ENCODE data around the gene ARMC9.
"Not testable (repeated sequence)": the region's sequence is repeated elsewhere in the genome, so short reads cannot be mapped to it uniquely, and the experiment has no call there.

ARMC9 gene

DNA sequence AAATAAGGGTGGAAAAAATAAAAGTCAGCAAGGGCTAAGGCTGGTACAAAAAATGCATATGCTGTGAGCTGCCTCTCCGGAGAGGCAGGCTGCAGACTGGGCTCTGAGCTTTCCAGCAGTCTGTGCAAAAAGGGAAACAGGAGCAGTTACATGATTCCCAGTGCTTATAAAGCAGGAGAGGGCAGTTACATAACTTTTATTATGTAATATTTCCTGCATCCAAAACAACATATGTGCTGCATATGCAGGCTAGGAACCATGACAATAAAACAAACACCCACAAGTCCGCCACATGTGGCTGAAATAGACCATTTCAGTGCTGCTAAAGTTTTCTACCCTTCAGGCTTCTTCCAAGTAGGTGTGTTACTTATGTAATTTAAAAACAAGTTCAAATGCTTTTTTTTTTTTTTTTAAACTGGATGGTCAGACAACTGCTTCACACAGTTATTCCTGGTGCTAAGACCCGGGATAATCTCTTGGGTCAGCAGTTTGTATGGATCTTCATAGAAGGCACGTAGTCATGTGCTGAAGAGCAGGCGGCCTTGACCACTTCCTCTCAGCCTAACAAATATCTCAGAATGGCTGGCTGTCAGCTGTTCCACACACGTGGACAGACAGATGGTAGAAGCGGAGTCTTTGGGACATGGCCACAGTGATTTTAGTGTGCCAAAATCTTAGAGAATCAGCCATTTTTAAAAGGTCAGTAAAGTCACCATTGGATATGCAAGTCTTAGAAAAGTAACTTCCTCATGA is 43.5 kb downstream of the ARMC9 start:
- no peak for DNase-seq (ENCODE audit: low read depth in 2 of 2)

DNA sequence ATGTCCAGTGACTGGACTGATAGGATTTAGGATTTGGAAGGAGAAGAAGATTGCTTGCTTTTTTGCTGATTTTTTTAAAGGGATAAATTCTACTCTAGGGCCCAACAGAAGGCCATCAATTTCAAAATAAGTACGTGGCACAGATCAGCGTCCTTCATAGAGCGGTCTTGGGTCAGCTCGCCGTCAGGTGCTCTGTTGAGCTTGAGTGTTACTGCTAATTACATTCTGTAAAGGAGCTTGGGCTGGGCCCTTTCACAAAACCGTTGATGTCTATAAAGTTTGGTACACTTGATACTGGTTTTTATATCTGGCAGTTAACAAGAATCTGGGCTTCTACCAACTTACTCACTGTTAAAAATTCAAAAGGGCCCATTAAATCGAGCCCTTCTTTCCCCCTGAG is 45.4 kb downstream of the ARMC9 start:
- DNase-seq (ENCODE audit: low read depth in 2 of 2): no peak

GRCh38 chr2:231244382-231245248 is 46.2 kb downstream of the ARMC9 start:
- DNase-seq (ENCODE audit: low read depth in 2 of 2): no peak

GRCh38 chr2:231245249-231246094 is 47.0 kb downstream of the ARMC9 start:
- no peak for DNase-seq (ENCODE audit: low read depth in 2 of 2)

DNA sequence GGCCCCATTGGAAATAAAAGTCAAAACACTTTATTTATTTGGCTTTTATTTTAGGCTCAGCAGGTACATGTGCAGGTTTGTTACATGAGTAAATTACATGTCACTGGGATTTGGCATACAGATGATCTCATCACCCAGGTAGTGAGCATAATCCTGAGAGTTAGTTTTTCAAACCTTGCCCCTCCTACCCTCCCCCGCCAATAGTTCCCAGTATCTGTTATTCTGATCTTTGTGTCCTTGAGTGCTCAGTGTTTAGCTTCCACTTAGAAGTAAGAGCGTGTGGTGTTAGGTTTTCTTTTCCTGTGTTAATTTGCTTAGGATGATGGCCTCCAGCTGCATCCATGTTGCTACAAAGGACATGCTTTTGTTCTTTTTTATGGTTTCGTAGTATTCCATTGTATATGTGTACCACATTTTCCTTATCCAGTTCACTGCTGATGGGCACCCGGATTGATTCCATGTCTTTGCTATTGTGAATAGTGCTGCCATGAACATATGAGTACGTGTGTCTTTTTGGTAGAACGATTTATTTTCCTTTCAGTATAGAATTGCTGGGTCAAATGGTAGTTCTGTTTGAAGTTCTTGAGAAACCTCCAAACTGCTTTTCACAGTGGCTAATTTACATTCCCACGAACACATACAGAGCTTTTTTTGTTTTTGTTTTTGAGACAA is 47.9 kb downstream of the ARMC9 start:
- no peak for DNase-seq (ENCODE audit: low read depth in 2 of 2)

- DNase-seq (ENCODE audit: low read depth in 2 of 2): no peak
These were observed 51.7 kb downstream of the ARMC9 start for GRCh38 chr2:231250146-231250545.

DNA sequence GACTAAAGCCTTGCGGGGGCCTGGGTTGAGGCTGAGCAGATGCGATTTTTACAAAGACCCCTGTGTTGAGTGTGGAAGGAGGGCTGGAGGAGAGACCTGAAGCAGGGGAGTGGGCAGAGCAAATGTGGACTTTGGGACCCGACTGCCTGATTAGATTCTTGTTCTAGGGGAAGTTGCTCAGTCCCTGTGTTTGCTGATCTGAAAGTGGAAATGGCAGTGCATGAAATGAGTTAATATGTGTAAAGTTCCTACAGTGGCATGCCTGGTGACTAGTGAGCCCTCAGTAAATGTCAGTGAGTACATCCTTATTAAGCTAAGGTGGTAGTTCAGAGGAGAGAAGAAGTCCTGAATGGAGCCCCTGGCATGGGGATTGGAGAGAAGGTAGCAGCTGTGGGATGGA is 52.3 kb downstream of the ARMC9 start:
- no peak for DNase-seq (ENCODE audit: low read depth in 2 of 2)

DNA sequence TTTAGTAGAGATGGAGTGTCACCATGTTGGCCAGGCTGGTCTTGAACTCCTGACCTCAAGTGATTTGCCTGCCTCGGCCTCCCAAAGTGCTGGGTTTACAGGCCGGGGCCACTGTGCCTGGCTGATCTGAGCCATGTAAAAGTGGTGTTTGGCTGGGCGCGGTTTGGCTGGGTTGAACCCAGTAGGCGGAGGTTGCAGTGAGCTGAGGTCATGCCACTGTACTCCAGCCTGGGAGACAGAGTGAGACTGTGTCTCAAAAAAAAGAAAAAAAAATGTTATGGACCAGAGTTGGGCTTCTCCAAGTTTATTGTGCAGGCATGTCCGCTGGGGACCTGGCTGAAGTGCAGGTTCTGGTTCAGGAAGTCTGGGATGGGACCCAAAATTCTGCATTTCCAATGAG is 54.9 kb downstream of the ARMC9 start:
- DNase-seq (ENCODE audit: low read depth in 2 of 2): not testable (repeated sequence)

DNA sequence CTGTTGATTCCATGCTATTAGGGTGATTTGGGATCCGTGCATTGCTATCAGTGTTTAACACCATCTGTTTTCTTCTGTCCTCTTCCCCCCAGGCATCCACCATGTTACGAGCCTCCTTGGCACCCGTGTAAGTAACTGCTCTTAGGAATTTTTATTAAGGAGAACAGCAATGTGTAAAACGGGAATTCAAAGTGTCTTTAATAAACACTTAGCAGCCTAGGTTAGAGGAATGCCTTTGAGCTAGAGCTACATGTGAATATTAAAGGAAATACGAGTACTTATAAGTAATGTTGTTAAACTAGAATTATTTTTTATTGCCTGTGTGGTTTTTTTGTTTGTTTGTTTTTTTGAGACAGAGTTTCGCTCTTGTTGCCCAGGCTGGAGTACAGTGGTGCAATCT is 58.1 kb downstream of the ARMC9 start:
- DNase-seq (ENCODE audit: low read depth in 2 of 2): no peak

DNA sequence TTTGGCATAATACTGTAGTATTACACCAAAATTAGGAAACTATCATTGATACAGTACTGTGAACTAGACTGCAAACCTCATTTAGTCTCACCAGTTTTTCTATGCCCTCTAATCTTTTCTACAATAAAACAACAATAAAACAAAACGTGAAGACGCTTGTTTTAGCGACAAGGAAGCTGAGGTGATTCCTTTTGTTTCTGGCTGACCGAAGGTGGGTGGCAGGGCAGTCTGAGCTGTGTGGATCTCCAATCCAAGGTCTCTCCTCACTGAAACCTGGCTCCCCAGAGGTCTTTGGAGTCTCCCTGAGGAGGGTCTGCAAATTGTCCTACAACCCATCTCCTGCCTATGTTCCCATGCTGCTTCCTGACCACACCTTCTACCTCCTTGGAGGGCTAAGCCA is 59.3 kb downstream of the ARMC9 start:
- DNase-seq (ENCODE audit: low read depth in 2 of 2): no peak

GRCh38 chr2:231258701-231259100 is 60.3 kb downstream of the ARMC9 start:
- DNase-seq (ENCODE audit: low read depth in 2 of 2): no peak

DNA sequence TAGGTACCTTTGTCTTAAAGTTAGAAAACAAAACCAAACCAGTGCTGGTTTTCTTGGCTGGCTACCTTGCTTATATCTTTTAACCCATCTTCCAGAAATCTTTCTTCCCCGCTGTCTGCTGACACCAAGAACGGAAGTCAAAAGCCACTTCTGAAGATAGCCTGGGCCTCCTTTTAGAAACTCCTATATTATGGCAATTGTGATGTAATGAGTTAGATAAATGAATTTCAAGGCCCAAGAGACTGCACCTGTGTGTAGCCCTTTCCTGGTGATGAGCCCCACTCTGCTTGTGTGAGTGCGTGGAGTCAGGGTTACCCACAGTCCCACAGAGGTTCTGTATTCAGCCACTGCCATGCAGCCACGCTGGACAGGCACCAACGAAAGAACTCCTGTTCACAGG is 60.7 kb downstream of the ARMC9 start:
- no peak for DNase-seq (ENCODE audit: low read depth in 2 of 2)

DNA sequence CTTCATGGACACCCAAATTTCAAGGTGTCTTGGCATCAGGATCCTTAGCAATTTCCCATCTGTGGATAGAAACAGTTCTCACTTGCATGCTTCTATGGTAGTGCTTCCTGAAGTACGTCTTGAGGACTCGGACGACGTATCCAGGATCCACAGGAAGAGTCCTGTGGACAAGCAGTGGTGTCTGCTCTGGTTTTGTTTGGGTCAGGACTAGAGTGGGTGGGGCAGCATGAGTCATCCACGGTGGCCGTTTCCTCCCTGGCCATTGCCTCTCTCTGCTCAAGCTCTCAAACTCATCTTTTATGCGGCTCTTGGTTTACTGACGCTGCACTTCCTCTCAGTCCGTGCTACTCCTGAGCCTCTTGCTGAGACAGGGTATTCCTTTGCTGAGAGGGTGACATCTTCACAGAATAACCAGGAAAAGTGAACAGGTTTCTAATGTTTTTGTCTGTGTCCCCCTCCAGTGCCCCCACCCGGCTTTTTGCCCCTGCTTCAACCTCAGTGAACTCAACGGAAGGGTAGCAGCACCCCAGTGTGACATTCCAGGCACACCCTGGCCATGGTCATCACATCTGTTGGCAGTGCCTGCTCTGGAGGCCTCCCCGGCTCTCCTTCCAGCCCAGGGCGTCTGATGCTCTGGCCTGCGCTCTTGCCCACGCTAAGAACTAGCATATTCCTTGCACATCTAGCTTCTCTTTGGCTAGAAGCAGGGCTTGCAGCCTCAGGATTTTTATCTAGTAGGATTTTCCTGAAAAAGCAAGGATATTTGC is 62.2 kb downstream of the ARMC9 start:
- DNase-seq (ENCODE audit: low read depth in 2 of 2): no peak

GRCh38 chr2:231263118-231263831 is 64.8 kb downstream of the ARMC9 start:
- no peak for DNase-seq (ENCODE audit: low read depth in 2 of 2)

DNA sequence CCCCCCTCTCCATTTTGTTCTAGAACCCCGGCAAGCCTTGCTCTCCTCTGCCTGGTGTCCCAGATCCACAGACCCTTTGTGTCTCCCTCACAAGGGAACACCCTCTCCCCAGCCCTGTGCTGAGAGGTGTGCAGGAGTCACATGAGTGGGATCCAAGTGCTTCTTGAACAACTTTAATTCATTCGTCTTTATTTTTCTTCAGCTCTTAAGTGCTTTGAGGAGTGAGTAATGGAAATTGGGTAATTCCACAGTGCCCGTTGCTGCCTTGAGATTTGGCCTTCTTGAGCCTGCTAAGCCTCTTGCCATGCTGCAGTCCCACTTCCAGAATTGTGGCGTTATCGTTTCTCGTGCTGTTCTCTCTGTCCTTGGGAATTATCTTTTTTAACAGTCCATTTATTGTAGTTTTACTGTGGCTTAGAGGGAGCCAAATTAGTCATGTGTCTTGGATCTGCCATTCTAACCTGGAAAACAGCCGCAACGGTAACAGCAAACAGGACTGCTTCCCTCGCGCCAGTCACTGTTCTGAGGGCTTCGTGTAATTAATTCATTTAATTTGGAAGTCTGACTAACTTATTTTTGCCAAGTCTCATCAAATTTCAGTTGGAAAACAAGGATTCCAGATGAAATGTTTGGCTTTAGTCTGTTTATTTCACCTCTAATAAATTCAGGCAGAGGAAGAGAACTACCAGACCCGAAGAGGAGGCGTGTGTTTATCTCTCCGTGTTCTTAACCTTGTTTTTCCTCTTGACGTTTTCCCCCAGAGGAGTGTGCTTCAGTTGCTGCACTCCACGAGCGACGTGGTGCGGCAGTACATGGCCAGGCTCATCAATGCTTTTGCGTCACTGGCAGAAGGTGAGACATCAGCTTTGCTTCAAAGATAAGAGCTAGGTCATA is 72.0 kb downstream of the ARMC9 start:
- DNase-seq (ENCODE audit: low read depth in 2 of 2): no peak

DNA sequence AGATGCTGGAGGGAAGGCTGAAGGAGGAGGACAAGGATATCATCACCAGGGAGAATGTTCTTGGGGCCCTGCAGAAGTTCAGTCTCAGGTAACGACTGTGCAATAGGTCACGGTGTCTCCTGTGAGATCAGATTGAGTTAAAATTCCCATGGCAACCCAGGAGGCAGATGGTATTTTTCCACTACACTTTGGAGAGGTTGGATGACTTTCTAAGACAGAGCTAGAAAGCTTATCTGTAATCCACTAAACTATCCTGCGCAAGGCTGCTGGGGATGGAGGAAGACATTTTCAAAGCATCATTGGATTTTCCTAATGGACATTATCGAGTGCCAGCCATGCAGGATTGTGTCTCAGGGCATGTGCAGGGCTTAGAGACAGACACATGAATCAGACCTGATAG is 74.6 kb downstream of the ARMC9 start:
- no peak for DNase-seq (ENCODE audit: low read depth in 2 of 2)

- DNase-seq (ENCODE audit: low read depth in 2 of 2): no peak
These were observed 78.6 kb downstream of the ARMC9 start for GRCh38 chr2:231276987-231277386.

GRCh38 chr2:231277962-231278361 is 79.5 kb downstream of the ARMC9 start:
- DNase-seq (ENCODE audit: low read depth in 2 of 2): no peak

- no peak for DNase-seq (ENCODE audit: low read depth in 2 of 2)
These were observed 80.4 kb downstream of the ARMC9 start for GRCh38 chr2:231278868-231279267.

Measured in activated CD4-positive, alpha-beta T cell treated with anti-CD3 and anti-CD28 coated beads for 24 hours (primary cell).